ENCODE data around the gene IFT22.
"Not testable (repeated sequence)": the region's sequence is repeated elsewhere in the genome, so short reads cannot be mapped to it uniquely, and the experiment has no call there.

Gene IFT22

DNA sequence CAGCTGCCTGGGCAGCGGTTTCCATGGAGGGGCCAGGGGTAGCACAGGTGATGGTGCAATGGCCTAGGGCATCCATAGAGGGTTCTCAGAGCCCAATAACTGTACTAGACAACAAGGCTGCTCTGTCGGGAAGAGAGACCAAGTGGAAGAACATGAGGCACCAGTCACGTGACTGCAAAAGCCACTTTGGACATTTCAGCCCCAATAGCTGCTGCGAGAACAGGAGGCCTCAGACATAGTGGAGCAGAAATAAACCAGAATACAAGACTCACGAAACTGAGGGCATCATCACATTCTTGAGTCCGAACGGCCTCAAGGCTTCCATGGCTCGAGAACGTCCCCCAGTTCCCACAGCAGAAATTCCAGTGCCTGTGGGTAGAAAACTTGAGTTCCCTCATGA is 44.5 kb downstream of the IFT22 start:
- no peak for DNase-seq (ENCODE audit: low read depth)

- DNase-seq (ENCODE audit: low read depth): no peak
Measured at GRCh38 chr7:101273206-101273605, 48.4 kb downstream of the IFT22 start.

DNA sequence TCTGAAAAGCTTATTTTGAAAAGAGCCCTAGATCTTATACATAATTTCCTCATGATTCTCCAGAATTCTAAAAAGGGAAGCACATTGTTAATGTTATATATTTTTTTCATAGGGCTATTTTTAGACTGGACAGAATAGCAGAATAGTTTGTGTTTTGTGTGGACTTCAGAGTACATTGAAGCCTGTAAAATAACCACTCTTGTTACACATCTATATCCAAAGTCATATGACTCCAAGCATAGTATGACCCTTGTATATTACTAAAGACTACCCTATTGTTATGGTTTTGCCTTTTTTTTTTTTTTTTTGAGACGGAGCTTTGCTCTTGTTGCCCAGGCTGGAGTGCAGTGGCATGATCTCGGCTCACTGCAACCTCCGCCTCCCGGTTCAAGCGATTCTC is 50.6 kb downstream of the IFT22 start:
- DNase-seq (ENCODE audit: low read depth): no peak

GRCh38 chr7:101269664-101270063 is 51.9 kb downstream of the IFT22 start:
- DNase-seq (ENCODE audit: low read depth): no peak

DNA sequence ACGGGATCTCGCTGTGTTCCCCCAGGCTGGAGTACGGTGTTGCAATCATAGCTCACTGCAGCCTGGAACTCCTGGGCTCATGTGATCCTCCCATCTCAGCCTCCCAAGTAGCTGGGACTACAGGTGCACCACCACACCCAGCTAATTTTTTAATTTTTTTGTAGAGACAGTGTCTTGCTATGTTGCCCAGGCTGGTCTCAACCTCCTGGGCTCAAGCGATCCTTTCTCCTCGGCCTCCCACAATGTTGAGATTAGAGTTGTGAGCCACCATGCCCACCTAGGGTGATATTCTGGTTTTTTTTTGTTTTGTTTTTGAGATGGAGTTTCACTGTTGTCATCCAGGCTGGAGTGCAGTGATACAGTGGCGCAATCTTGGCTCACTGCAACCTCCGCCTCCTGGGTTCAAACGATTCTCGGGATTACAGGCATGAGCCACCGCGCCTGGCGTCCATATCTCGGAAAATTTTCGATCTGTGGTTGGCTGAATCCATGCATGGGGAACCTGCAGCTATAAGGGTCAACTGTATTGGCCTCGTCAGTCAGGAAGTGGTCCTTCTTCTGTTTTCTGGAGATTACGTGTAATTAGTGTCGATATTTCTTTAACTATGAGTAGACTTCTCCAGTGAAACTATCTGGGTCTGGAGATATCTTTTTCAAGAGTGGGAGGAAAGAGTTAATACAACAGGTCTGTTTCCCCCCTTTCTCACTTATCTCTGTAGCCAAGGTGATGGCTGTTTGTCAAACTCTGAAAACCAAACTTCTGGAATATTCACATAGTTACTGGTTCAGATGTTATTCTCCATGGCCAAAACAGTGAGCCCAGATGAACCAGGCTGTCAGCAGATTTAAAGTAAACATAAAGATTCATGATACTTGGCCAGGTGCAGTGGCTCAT is 55.7 kb downstream of the IFT22 start:
- no peak for DNase-seq (ENCODE audit: low read depth)

GRCh38 chr7:101264102-101264706 is 57.4 kb downstream of the IFT22 start:
- DNase-seq (ENCODE audit: low read depth): not testable (repeated sequence)
